Stimulated activated CD8-positive, alpha-beta memory T cell treated with anti-CD3 and anti-CD28 coated beads, Interleukin-7, amount 100 ng/mL, for 4 hours (primary cell): Measurements from ENCODE around the gene NECTIN4.
"Not testable (repeated sequence)": the region's sequence is repeated elsewhere in the genome, so short reads cannot be mapped to it uniquely, and the experiment has no call there.

ENCODE experiments used
- DNase-seq, 2 donors: peaks; one replicate each; pipeline ENCODE4 v3.0.0-alpha.2; 2020; ENCODE audit warnings: low read depth in 2 of 2

The NECTIN4 gene

DNA sequence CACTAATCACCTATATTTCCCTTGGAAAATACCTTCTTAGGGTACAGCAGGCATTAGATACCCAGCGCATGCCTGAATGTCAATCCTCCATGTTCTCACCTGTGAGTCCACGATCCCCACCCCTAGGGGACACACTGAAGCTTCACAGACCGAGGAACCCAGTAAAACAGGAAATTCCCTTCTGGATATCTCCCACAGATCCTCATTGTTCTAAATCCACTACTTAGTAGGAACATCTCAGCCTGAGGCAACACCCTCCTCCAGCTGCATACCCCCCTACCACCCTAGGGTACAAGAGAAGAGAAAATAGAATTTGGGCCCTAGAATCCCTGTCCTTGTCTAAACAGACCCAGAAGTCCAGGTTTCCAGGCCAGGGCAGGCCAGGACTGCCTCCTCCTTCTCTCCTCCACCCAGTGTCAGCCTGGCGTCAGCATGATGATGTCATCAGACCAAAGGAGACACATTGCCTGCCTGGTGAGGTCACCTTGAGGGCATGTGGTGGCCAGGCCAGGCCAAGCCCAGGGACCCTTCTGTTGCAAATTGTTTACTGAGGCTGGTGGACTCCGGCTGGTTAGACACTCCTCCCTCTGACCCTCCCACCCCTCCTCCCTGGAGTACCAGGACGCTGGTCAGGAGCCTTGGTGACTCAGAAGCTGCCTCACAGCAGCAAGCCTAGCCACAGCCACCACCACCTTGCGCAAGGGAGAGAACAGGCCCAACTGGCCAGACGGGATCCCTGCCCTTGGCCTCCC is 6.2 kb downstream of the NECTIN4 start:
- no peak for DNase-seq

DNA sequence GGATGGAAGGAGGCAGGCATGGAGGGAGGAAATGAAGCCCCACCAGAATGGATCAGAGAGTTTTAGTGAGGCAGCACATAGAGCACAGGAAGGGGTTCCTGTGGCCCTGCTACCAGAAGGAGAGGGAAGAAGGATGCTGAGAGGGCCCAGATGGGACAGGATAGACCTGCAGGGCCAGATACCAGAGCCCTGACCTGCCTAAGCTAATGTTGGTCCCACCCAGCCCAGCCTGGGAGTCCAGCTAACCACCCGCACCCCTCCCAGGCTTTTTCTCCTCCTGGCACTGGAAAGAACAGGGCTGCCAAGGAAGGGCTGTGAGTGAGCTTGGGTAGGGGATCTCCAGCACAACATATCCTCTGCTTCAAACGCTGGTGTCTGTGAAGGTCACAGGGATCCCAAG is 6.9 kb downstream of the NECTIN4 start:
- DNase-seq = no peak

DNA sequence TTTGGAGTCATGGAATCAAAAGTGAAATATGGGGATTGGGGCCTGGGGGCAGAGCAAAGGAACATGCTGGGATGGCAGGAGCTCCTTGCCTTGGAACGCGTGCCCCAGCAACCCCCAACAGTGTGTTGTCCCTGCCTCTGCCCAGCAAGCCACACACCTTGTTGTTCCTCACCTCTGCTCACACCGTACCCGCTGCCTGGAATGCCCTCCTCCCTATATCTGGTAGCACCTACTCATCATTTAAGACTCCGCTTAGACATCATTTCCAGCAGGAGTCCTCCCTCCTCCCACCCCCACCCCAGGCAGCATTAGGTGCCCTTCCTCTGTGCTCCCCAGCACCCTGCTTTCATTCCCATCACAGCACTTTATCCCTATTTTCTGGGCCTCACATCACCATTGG is 7.8 kb downstream of the NECTIN4 start:
- DNase-seq = no peak

DNA sequence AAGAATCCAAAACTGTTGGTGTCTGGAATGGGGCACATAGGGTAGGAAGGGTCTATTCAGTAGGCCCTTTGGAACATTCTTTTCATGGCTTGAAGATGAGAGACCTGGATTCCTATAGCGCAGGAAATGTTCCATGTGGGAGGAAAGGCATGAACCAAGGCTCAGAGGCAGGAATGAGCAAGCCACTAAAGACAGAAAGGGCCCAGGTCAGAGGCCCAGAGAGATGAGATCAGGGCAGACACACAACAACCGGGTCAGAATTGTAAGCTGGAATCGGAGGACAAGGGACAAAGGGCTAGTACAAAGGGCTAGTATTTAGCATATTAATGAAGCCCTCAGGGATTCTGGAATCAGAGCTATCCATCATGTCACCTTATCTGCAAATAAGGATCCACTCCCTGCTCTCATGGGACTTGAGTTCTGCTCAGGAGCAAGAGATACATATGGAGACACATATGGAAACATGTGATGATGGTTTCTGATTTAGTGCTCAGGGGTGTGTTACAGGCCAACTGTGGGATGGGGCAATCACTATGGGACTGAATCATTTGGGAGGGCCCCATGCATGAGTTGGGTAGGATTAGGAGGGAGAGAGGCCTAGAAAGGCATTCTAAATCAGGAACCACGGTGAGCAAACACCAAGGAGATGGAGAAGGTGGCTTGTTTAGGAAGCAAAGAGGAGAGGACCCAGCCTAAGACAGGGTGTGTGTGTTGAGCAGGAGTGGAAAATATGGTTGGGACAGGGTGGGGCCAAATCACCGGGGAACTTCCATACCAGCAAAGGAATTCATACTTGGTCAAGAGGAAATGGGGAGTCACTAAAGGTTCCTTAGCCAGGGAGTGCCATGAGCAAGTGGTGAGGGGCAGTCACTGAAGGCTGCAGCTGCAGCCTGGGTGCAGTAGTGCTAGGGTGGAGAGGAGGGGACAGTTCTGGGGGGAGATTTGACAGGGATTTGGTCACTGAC is 8.6 kb downstream of the NECTIN4 start:
- DNase-seq = no peak

DNA sequence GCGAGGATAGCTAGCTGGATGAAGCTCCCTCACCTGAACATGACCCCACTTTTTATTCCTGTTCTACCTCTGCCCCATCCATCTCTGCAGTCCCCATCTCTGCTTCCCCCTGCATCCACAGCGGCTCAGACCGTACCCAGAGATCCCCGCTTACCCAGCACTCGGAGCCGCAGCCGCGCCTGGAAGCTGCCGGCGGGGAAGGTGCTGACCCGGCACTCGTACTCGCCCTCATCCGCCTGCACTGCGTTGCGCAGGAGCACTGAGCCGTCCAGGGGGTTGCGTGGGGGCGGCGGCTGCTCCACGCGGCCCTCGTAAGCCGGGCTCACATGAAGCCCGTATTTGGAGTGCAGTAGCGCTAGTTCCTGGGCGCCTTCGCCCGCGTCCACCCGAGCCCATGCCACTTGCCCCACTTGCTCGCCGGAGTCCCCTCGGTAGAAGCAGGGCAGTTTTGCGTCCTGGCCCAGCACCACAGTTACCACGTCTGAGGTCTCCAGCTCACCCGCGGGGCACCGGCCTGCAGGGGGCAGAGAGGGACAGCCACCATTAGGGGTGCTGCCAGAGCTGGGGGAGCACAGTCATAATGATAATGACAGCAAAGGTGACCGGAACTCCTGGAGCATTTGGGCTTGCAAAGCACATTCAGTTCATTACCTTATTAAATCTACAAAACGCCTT is 9.8 kb downstream of the NECTIN4 start:
- DNase-seq = no peak

DNA sequence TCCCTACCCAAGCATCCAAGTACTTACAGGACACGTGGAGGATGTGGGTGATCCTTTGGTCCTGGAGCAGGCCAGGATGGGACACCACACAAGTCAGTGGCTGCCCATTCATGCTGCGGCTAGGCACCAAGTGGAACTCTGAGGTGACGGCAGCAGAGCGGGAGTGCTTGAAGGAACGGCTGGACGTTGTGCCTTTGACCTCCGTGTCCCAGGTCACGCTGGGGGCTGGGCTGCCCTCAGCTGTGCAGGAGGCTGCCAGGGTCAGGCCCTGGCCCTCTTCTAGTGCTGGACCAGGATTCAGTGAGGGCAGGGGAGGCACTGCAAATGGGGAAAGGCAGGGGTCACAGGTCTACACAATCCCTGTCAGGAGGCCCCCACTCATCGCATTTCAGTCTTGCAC is 11.9 kb downstream of the NECTIN4 start:
- no peak for DNase-seq

DNA sequence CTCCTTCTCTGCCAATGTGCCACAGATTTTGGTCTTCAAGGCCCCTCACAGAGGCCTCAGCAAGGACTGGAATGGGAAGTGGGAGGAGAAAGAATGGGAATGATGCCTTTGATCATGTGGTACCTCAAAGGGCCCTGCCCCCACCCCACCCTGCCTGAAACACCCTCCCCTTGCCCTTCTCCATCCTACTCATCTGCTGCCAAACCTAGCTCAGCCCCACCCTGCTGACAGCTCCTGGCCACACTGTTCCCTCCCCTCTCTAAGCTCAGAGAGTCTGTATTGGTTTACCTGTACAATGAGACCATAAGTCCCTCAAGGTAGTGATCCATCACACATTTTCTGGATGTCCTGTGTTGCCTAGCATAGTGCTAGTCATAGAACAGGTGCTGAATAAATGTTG is 12.9 kb downstream of the NECTIN4 start:
- no peak for DNase-seq

DNA sequence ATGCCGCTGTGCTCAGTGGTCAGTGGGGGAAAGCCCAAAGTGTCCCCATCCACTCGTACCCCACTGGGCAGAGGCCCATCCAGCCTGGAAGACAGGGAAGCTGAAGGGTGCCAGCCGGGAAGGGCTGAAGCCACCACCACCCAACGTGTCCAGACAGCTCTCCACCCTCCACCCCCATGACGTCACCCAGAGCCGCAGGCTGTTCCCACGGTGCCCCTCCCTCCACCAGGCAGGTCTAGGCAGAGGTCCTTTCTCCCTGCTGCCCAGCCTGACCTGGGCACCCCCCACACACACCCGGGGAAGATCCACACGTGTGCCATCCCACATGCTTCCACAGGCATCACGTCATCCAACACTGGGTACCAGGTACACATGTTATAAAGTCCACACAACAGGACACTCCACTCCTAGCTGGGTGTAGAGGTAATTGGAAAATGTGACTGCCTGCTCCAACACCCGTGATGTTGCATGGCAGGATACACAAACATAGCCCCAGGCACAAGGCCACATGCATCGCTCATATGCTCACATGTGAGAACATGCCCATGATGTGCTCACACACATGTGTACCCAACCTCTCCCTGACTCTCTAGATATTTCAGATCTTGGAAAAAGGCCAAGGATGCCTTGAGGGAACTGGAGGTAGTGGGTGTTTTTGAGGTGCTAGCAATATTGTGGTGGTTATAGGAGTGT is 14.5 kb downstream of the NECTIN4 start:
- DNase-seq = no peak

DNA sequence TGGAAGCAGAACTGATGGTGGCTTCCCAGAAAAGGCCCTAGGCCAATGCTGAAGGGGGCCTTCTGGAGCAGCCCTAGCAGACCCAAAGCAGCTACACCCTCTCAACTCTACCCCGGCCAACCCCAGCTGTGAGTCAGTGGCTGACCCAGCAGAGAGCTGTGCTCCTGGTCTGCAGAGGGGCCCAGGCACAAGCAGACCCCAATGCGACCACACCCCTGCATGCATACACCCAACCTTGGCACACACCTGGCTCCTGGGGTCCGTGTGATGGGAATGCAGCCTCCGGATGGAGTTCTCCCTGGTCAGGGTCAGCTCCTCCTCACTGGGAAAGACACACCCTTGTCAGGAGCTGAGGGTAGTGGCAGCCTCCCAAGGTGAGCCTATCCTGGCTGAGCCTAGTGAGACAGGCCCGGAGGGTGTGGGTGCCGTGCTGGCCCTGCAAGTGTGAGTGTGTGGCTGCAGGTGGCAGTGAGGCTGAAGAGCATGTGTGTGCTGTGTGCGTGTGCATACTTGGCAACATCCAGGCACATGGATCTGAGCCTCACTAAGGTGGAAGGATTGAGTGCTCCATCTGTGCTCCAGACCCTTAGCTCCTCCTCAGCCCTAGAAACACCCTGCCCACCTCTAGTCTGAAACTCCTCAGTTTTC is 15.8 kb downstream of the NECTIN4 start:
- DNase-seq = no peak

DNA sequence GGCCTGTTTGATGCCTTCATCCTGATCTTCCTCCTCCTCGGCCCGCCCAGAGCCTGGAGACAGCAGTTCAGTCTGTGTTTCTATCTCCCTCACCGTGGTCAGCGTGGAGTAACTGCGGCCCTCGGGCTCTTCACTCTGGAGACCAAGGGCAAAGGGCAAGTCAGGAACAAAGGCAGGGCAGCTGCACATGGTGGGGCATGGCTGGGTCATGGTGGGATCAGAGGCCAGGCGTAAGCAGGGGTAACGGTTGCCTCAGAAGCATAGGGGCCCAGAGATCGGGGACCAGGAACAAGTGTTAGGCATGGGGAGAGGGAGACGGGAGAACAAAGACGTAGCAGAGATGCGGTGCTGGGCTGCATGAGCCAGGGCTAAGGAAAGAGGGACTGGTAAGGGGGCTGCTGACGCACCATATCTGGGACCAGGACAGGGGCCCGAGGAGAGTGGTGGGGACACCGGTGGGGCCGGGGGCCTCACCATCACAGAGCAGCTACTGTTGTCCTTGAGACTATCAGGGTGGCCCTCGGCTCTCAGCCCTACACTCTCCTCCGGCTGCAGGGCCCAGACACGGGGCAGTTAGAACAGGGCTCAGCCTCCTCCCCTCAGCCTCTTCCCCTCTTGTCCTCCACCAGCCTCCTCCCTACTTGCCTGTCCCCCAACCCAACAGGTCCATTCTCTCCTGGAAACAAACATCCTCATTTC is 16.5 kb downstream of the NECTIN4 start:
- no peak for DNase-seq

DNA sequence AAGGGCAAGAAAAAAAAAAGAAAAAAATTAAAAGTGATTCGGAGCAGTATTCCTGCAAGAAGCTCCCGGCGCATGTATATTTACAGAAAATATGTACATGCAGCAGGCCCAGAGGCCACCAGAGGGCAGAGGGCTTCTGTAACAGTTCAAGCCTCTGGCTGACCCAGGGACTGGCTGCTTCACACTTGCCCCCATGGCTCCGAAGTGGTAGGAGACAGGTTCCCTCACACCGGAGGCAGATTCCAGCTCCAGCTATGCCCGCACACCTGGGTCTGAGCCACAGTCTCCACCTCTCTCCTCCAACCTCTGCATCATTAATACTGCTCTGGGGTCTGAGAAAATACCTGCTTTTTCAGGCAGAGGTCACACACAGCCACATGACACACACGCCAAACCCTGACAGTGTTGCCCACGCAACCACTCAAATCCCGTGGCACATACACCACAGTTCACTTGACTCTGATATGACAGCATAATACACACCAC is 17.4 kb downstream of the NECTIN4 start:
- peak in 1 of 2 donors; percentile 43 for DNase-seq

DNA sequence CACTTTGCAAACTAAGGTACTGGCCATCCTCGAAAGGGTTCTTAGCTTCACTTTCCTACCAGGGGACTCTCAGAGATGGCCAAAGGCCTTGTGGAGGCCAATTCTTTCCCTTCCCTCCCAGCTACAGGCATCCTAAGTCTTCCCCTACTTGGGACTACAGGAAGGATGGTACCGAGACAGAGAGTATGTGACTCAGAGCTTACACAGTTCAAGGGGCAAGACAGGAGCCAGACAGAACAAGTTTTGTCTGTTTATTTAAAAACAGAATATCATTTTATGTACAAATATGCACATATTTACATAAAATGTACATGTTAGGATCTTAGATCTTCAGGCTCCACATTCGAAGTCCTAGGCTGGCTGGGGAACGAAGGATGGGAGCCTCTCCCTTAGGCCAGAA is 18.6 kb downstream of the NECTIN4 start:
- no peak for DNase-seq

DNA sequence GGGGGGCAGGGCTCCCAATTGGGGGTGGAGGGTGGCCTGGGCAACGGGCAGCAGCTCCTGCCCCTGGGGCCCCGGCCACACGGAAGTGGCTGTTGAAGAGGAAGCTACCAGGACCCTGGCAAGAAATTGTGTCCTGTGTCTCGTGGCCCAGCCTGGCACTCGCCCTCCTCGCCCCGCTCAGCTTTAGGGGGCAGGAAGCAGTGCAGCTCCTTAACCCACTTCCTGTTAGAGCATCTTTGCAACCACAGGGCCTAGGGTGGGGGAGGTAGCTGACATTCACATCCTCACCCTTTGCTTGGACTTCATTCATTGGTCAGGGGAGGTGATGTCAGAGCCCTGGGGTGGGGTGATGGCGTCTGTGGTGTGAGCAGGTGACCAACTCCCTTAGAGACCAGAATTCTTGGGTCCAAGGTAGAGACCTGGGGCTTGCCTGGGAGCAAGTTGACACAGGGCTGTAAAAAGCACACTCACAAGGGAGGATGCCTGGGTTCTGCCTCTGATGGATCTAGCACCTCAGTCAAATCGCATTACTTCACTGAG is 19.6 kb downstream of the NECTIN4 start, which contains the start of gene ARHGAP30:
ARHGAP30 (minus strand) TSS at position 161 of the 540 bp plus-strand sequence. CDS start 267 bp downstream, outside the sequence.
- DNase-seq = peak; percentile 78 to 80

DNA sequence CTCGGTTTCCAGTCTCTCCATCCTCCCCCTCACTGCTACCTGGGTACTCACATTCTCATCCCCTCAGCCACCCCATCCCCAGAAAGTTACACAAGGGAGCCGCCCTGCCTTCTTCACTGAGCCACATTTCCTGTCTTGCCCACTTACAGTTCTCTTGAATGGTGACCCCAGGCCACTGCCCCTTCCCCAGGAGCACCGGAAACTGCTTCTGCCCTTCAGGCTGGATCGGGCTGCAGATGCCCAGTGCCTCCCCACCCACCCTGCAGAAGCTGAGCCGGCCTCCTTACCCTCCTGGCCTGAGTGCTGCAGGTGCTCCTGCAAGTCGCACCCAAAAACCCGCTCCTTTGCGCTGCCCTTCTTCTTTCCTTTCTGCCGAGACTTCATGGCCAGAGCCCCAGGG is 20.1 kb downstream of the NECTIN4 start:
- no peak for DNase-seq

DNA sequence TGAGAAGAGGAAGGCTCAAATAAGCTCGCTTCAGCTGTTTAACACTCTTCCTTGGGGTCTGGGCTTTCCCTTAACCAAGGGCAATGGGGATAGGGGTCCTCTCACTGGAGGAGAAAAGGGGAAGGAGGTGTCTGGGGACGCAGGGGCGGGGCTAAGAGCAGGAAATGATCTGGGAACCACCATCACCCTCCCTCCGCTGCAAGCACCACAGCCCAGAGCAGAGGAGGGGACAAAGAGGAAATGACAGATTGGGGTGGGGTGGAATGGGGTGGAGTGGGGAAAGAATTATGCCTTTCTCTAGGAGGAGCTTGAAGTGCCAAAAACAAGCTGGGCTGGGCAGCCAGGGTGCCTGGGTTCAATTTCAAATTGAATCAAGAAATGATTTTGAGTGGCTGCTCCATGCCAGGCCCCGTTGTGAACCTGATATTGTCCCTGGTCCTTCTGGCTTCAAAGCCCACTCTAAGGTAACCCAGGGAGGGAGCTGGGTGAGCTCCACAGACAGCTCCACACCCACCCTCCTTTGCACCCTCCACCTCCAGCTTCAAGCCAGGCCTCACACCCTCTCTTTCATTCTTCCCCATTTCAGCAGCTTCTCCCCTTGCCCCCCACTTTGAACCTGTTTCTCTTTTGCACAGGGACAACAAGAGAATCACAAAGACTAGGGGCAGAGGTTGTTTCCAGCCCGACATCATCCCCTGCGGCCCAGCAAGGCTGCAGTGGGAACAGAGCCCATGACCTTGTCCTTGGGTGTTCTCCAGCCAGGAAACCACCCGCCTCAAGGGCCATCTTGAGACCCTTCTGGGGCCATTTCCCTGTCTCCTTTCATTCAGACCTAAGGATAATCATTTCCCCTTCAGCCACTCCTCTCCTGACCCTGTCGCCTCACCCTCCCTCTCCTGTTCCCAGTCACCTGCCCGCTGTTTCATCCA is 20.8 kb downstream of the NECTIN4 start:
- peak; percentile 71 to 77 for DNase-seq

DNA sequence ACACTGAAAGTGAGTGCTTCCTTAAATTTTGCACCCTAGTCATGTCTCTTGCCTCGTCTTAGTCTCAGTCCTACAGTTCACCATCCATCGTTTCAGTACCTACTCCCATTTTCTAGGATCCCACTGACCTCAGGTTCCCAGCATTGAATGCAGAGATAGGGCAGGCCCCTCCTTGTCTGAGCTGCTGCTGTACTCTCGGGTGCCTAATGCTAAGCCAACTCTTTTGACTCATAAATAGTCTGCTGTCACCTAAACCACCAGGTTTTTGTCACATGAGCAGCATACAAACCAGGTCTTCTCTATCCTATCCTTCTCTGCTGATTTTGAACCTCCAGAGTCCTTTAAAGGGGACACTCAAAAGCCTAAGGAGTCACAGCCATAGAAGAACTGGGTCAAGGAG is 22.7 kb downstream of the NECTIN4 start:
- no peak for DNase-seq

DNA sequence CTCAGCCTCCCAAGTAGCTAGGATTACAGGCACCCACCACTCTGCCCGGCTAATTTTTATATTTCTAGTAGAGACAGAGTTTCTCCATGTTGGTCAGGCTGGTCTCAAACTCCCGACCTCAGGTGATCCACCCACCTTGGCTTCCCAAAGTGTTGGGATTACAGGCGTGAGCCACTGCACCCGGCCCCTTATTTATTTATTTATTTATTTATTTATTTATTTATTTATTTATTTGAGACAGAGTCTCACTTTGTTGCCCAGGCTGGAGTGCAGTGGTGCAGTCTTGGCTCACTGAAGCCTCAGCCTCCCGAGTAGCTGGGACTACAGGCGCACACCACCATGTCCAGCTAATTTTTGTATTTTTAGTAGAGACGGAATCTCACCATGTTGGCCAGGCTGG is 23.7 kb downstream of the NECTIN4 start:
- DNase-seq = not testable (repeated sequence)

DNA sequence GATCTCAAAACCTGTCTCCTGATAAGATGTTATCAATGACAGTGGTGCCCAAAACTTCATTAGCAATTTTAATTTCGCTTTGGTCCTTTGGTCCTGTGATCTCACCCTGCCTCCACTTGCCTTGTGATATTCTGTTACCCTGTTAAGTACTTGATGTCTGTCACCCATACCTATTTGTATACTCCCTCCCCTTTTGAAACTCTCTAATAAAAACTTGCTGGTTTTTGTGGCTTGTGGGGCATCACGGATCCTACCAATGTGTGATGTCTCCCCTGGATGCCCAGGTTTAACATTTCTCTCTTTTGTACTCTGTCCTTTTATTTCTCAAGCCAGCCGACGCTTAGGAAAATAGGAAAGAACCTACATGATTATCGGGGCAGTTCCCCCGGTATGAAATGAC is 25.4 kb downstream of the NECTIN4 start:
- not testable (repeated sequence) for DNase-seq

DNA sequence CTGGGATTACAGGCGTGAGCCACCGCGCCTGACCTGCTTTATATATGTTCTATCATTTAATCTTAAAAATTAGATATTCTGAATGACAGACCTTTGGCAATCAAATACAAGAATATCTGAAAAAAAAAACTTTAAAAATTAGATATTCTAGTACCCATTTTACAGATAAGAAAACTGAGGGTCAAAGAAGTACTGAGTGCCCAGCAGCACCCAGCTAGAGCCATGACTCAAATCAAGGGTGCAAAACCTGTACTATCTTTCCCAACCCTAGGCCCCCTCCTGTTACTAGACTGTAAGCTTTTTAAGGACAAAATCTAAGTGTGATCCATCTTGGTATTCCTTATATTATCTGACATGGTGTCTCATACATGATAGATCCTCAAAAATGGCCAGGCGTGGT is 27.9 kb downstream of the NECTIN4 start:
- DNase-seq = no peak
